Mesenchymal stem cell (in vitro differentiated cells and primary cell): Measurements from ENCODE around the gene CPLX1.
A peak's percentile ranks its signal among the peaks of the same experiment; 100 is the strongest.

ENCODE experiments used
- DNase-seq: peaks from one replicate; pipeline ENCODE4 v3.0.0-alpha.2; 2013
- H2AFZ ChIP-seq: one replicate; pipeline ENCODE4 v1.6.1; 2013; ENCODE audit warnings: low read depth, mild to moderate bottlenecking, control low read depth, inconsistent platforms, low read length, moderate library complexity
- H2AK5ac ChIP-seq: 2 replicates; pipeline ENCODE4 v1.6.1; 2013; ENCODE audit warnings: low read length, moderate library complexity, mild to moderate bottlenecking, inconsistent platforms; ENCODE audit not compliant: severe bottlenecking
- H2BK120ac ChIP-seq: one replicate; pipeline ENCODE4 v1.6.1; 2013; ENCODE audit warnings: low read depth, mild to moderate bottlenecking, inconsistent platforms, low read length, moderate library complexity
- H2BK12ac ChIP-seq, 2 experiments: one replicate each; pipeline ENCODE4 v1.6.1; 2013; ENCODE audit warnings: inconsistent platforms in 2 of 2, low read length in 2 of 2, mild to moderate bottlenecking in 2 of 2, moderate library complexity in 2 of 2, control low read depth in 1 of 2
- H2BK15ac ChIP-seq: one replicate; pipeline ENCODE4 v1.6.1; 2013; ENCODE audit warnings: mild to moderate bottlenecking, low read depth, inconsistent platforms; ENCODE audit not compliant: poor library complexity, severe bottlenecking
- H2BK5ac ChIP-seq: 2 replicates; pipeline ENCODE4 v1.6.1; 2013; ENCODE audit warnings: low read depth, mild to moderate bottlenecking, low read length, control low read depth, inconsistent platforms; ENCODE audit not compliant: poor library complexity, severe bottlenecking
- H3K14ac ChIP-seq, 2 experiments: one replicate each; pipeline ENCODE4 v1.6.1; 2013; ENCODE audit warnings: inconsistent platforms in 2 of 2, low read length in 2 of 2, control low read depth in 1 of 2, mild to moderate bottlenecking in 1 of 2, moderate library complexity in 1 of 2
- H3K18ac ChIP-seq, 2 experiments: one replicate each; pipeline ENCODE4 v1.6.1; 2013; ENCODE audit warnings: inconsistent platforms in 2 of 2, low read length in 2 of 2, control low read depth in 1 of 2, low read depth in 1 of 2, mild to moderate bottlenecking in 1 of 2
- H3K23ac ChIP-seq, 2 experiments: one replicate each; pipeline ENCODE4 v1.6.1; 2013; ENCODE audit warnings: inconsistent platforms in 2 of 2, low read length in 2 of 2, mild to moderate bottlenecking in 2 of 2, moderate library complexity in 2 of 2, control low read depth in 1 of 2
- H3K27ac ChIP-seq: 2 replicates; pipeline ENCODE4 v1.5.1; 2013; ENCODE audit warnings: mild to moderate bottlenecking, moderate library complexity, low read length, control low read depth, inconsistent platforms; ENCODE audit not compliant: poor library complexity, severe bottlenecking
- H3K27me3 ChIP-seq, 2 experiments: 2 replicates each; pipeline versions ENCODE4 v1.6.1 to v1.7.0; 2013; ENCODE audit warnings: low read length in 2 of 2, mild to moderate bottlenecking in 2 of 2, moderate library complexity in 2 of 2, control low read depth in 1 of 2, inconsistent platforms in 1 of 2; ENCODE audit not compliant: control insufficient read depth in 1 of 2, insufficient read depth in 1 of 2
- H3K36me3 ChIP-seq, 2 experiments: 2 replicates each; pipeline versions ENCODE4 v1.6.1 to v1.7.0; 2013; ENCODE audit warnings: low read length in 2 of 2, control low read depth in 1 of 2, inconsistent platforms in 1 of 2, low read depth in 1 of 2, mild to moderate bottlenecking in 1 of 2; ENCODE audit not compliant: insufficient read depth in 2 of 2, control insufficient read depth in 1 of 2
- H3K4ac ChIP-seq, 2 experiments: one replicate each; pipeline ENCODE4 v1.6.1; 2013; ENCODE audit warnings: inconsistent platforms in 2 of 2, low read length in 2 of 2, mild to moderate bottlenecking in 2 of 2, moderate library complexity in 2 of 2, control low read depth in 1 of 2, low read depth in 1 of 2
- H3K4me1 ChIP-seq: 2 replicates; pipeline ENCODE4 v1.6.1; 2013; ENCODE audit warnings: low read depth, low read length, control low read depth; ENCODE audit not compliant: control insufficient read depth, insufficient read depth
- H3K4me2 ChIP-seq: 2 replicates; pipeline ENCODE4 v1.6.1; 2013; ENCODE audit warnings: low read length, mild to moderate bottlenecking, inconsistent platforms; ENCODE audit not compliant: poor library complexity, severe bottlenecking
- H3K4me3 ChIP-seq, 2 experiments: 2 replicates each; pipeline versions ENCODE4 v1.5.1 to v1.7.0; 2013; ENCODE audit warnings: low read length in 2 of 2, mild to moderate bottlenecking in 2 of 2, control low read depth in 1 of 2, low read depth in 1 of 2; ENCODE audit not compliant: insufficient read depth in 1 of 2
- H3K79me1 ChIP-seq: replicated peaks from 2 replicates; pipeline ENCODE4 v1.6.1; 2013; ENCODE audit warnings: mild to moderate bottlenecking, control low read depth, low read length, inconsistent platforms; ENCODE audit not compliant: poor library complexity, severe bottlenecking
- H3K9ac ChIP-seq: 2 replicates; pipeline ENCODE4 v1.7.0; 2013; ENCODE audit warnings: mild to moderate bottlenecking, low read length, moderate library complexity
- H3K9me3 ChIP-seq: 2 replicates; pipeline ENCODE4 v1.7.0; 2013; ENCODE audit warnings: mild to moderate bottlenecking, low read length; ENCODE audit not compliant: control insufficient read depth
- H4K8ac ChIP-seq: one replicate; pipeline ENCODE4 v1.6.1; 2013; ENCODE audit warnings: inconsistent platforms, mild to moderate bottlenecking, low read length, moderate library complexity
- H4K91ac ChIP-seq: one replicate; pipeline ENCODE4 v1.6.1; 2013; ENCODE audit warnings: mild to moderate bottlenecking, low read length, inconsistent platforms
- WGBS: methylation state at CpG from one replicate; pipeline ENCODE4 v1.1.7; 2013; ENCODE audit warnings: mixed read lengths; 5-methylcytosine and 5-hydroxymethylcytosine counted together

CPLX1 gene

DNA sequence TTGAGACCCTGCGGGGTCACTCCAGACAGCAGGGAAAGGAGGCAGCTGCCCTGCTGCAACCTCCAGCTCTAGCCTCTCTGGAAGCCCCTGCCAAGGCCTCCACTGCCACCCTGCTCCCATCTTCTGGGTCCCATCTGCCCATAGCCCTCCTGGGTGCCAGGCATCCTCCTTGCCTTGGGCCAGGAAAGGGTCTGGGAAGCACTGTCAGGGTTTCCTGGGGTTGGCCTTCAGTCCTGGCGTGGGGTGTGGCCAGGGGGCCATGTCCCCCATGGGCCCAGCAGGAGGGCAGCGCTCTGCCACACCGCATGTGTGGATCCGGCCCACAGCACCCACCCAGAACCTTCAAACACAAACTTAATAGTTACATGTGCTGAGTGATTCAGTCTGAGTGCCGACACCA is 3.4 kb upstream of the CPLX1 start:
- H3K4ac ChIP-seq = no peak overlapping the region
- no peak overlapping the region for H2BK15ac ChIP-seq
- H2AFZ ChIP-seq = no peak overlapping the region
- H3K23ac ChIP-seq = no peak overlapping the region
- peaks cover 27% of the 10 kb centered on the region for H3K4me1 ChIP-seq
- H2BK5ac ChIP-seq = no peak overlapping the region
- WGBS = 86% methylated on average over 6 of the region's 6 CpGs
- no peak overlapping the region for H3K4me3 ChIP-seq
- no peak overlapping the region for H2AK5ac ChIP-seq
- DNase-seq = no peak
- no peaks in the 10 kb centered on the region for H3K79me1 ChIP-seq
- no peaks in the 10 kb centered on the region for H3K9me3 ChIP-seq
- no peak overlapping the region for H3K4me2 ChIP-seq
- no peak overlapping the region for H4K91ac ChIP-seq
- H3K9ac ChIP-seq = no peak overlapping the region
- no peak overlapping the region for H4K8ac ChIP-seq
- H2BK120ac ChIP-seq = no peak overlapping the region
- H3K27me3 ChIP-seq = peaks cover 64 to 79% of the 10 kb centered on the region in 2 experiments
- H3K36me3 ChIP-seq = peaks cover 0 to 3% of the 10 kb centered on the region in 2 experiments
- H3K14ac ChIP-seq = no peak overlapping the region
- no peak overlapping the region for H2BK12ac ChIP-seq
- H3K27ac ChIP-seq = no peak overlapping the region
- H3K18ac ChIP-seq = no peak overlapping the region

GRCh38 chr4:828641-829271 is 2.8 kb upstream of the CPLX1 start:
- Histone ChIP-seq H2BK5ac (no peak overlapping the region), H3K27me3 (peaks cover 69 to 79% of the 10 kb centered on the region in 2 experiments), H3K4me3 (no peak overlapping the region), H2BK12ac (no peak overlapping the region), H2BK120ac (no peak overlapping the region), H3K18ac (no peak overlapping the region), H3K9me3 (no peaks in the 10 kb centered on the region), H3K27ac (no peak overlapping the region), H2AK5ac (no peak overlapping the region), H3K4ac (no peak overlapping the region), H4K8ac (no peak overlapping the region), H3K4me2 (no peak overlapping the region), H3K9ac (no peak overlapping the region), H3K23ac (no peak overlapping the region), H4K91ac (no peak overlapping the region), H3K4me1 (peaks cover 27% of the 10 kb centered on the region), H3K79me1 (no peaks in the 10 kb centered on the region), H3K36me3 (peaks cover 0 to 3% of the 10 kb centered on the region in 2 experiments), H2AFZ (no peak overlapping the region), H3K14ac (no peak overlapping the region), H2BK15ac (no peak overlapping the region)
- 68% methylated on average over 16 of the region's 16 CpGs for WGBS
- no peak for DNase-seq

GRCh38 chr4:827209-828081 is 1.5 kb upstream of the CPLX1 start:
- no peak overlapping the region for H3K27ac ChIP-seq
- H2BK12ac ChIP-seq = no peak overlapping the region
- no peak overlapping the region for H3K4me3 ChIP-seq
- no peak overlapping the region for H4K91ac ChIP-seq
- H4K8ac ChIP-seq = no peak overlapping the region
- H2AK5ac ChIP-seq = no peak overlapping the region
- no peak overlapping the region for H3K14ac ChIP-seq
- no peak overlapping the region for H2AFZ ChIP-seq
- no peaks in the 10 kb centered on the region for H3K9me3 ChIP-seq
- no peak overlapping the region for H2BK120ac ChIP-seq
- no peak overlapping the region for H3K9ac ChIP-seq
- H2BK15ac ChIP-seq = no peak overlapping the region
- H3K36me3 ChIP-seq = peaks cover 0 to 3% of the 10 kb centered on the region in 2 experiments
- H3K4ac ChIP-seq = no peak overlapping the region
- H3K27me3 ChIP-seq = peaks cover 75 to 79% of the 10 kb centered on the region in 2 experiments
- no peak for DNase-seq
- 57% methylated on average over 16 of the region's 20 CpGs for WGBS
- no peak overlapping the region for H3K4me2 ChIP-seq
- H3K79me1 ChIP-seq = no peaks in the 10 kb centered on the region
- H2BK5ac ChIP-seq = no peak overlapping the region
- no peak overlapping the region for H3K18ac ChIP-seq
- H3K4me1 ChIP-seq = peaks cover 27% of the 10 kb centered on the region
- no peak overlapping the region for H3K23ac ChIP-seq

DNA sequence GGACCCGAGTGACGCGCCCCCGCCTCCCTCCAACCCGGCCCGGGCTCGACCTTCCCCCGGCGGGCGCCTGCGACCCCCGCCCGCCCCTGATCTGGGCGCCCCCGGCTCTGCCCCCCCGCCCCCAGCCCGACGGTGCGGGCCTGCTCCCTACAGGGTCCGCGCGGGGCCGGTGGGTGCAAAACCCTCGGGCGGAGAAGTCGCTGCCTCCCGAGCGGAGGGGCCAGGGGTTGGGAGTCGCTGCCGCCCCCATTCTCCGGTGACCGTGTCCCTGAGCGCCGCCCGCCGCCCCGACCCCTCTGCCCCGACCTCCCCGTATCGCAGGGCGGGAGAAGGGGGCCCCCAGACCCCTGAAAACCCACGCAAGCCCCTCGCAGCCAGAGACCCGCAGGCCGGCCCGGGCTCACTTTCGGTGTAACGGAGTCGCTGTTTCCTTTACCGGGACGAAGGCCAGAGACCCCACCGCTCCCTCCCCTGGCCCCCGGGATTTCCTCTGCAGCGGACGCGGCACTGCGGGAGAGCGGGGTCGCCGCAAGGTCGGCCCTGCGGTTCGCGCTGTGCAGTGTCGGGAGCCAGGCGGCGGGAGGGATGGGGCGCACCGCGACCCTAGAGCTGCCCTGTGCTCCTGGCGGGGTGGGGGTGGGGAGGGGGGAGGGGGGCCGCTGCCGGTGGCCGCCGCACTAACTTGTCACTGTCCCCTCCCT is 729 bp upstream of the CPLX1 start:
- no peak overlapping the region for H2BK120ac ChIP-seq
- H3K27ac ChIP-seq = no peak overlapping the region
- H3K4ac ChIP-seq = no peak overlapping the region
- H3K9me3 ChIP-seq = no peaks in the 10 kb centered on the region
- no peaks in the 10 kb centered on the region for H3K79me1 ChIP-seq
- H3K27me3 ChIP-seq = peaks cover 79 to 82% of the 10 kb centered on the region in 2 experiments
- H4K8ac ChIP-seq = no peak overlapping the region
- 2% methylated on average over 22 of the region's 75 CpGs for WGBS
- peak overlapping the region; percentile 70 for H3K4me2 ChIP-seq
- H2BK15ac ChIP-seq = no peak overlapping the region
- H4K91ac ChIP-seq = no peak overlapping the region
- H3K36me3 ChIP-seq = peaks cover 0 to 3% of the 10 kb centered on the region in 2 experiments
- H2AFZ ChIP-seq = no peak overlapping the region
- peak overlapping the region in 1 of 2 experiments; percentile 35 for H3K4me3 ChIP-seq
- no peak overlapping the region for H2AK5ac ChIP-seq
- H3K4me1 ChIP-seq = peaks cover 27% of the 10 kb centered on the region
- H2BK5ac ChIP-seq = no peak overlapping the region
- DNase-seq = no peak
- H2BK12ac ChIP-seq = no peak overlapping the region
- H3K9ac ChIP-seq = no peak overlapping the region
- H3K18ac ChIP-seq = no peak overlapping the region
- no peak overlapping the region for H3K23ac ChIP-seq
- no peak overlapping the region for H3K14ac ChIP-seq
